Activated CD4-positive, alpha-beta T cell treated with anti-CD3 and anti-CD28 coated beads, Interleukin-2, Interleukin-6, amounts not matched to agents 100 ng/mL and 50 ng/mL, durations not matched to agents 16 hours and 8 hours (primary cell): ENCODE data around the gene PPP6R2.

Experiments used
- DNase-seq: peaks from one replicate; pipeline ENCODE4 v3.0.0-alpha.2; 2020

Gene PPP6R2

GRCh38 chr22:50473088-50473487 is 130.0 kb downstream of the PPP6R2 start:
- peak; percentile 74 for DNase-seq

- DNase-seq = peak; percentile 47
Observed at GRCh38 chr22:50473855-50474671, 130.9 kb downstream of the PPP6R2 start.

- peak; percentile 95 for DNase-seq
Observed at GRCh38 chr22:50474710-50475651, 131.9 kb downstream of the PPP6R2 start, which contains the start of gene SBF1. Gene SBF1 (minus strand): TSS chr22:50475035. CDS start chr22:50474840, 195 bp downstream.

GRCh38 chr22:50475652-50476002 is 132.5 kb downstream of the PPP6R2 start:
- DNase-seq = no peak

- no peak for DNase-seq
Observed at GRCh38 chr22:50476868-50477267, 133.7 kb downstream of the PPP6R2 start.

GRCh38 chr22:50477923-50478322 is 134.8 kb downstream of the PPP6R2 start:
- no peak for DNase-seq

- DNase-seq = no peak
Observed at GRCh38 chr22:50479721-50480120, 136.6 kb downstream of the PPP6R2 start.

GRCh38 chr22:50481045-50481439 is 137.9 kb downstream of the PPP6R2 start:
- DNase-seq = no peak

- DNase-seq = peak; percentile 61
Observed at GRCh38 chr22:50481440-50482106, 138.4 kb downstream of the PPP6R2 start, which contains the start of gene ADM2. Gene ADM2 (plus strand): TSS chr22:50481543. CDS start chr22:50481848, 305 bp downstream.

- no peak for DNase-seq
Observed at GRCh38 chr22:50482107-50483074, 139.3 kb downstream of the PPP6R2 start.

- DNase-seq = no peak
Observed at GRCh38 chr22:50483106-50483505, 140.0 kb downstream of the PPP6R2 start.

GRCh38 chr22:50483556-50483955 is 140.4 kb downstream of the PPP6R2 start:
- DNase-seq = no peak

GRCh38 chr22:50483977-50484853 is 141.1 kb downstream of the PPP6R2 start:
- DNase-seq = no peak

- DNase-seq = no peak
Observed at GRCh38 chr22:50485221-50486131, 142.3 kb downstream of the PPP6R2 start.

- no peak for DNase-seq
Observed at GRCh38 chr22:50486561-50487289, 143.6 kb downstream of the PPP6R2 start, which contains the start of gene MIOX. Gene MIOX (plus strand): TSS chr22:50486859. CDS start chr22:50486898, 39 bp downstream.

- DNase-seq = no peak
Observed at GRCh38 chr22:50487290-50488005, 144.3 kb downstream of the PPP6R2 start.

- DNase-seq = no peak
Observed at GRCh38 chr22:50488006-50488677, 145.0 kb downstream of the PPP6R2 start.
